ENCODE results near the gene CTDSPL2.
"Not testable (repeated sequence)": the region's sequence is repeated elsewhere in the genome, so short reads cannot be mapped to it uniquely, and the experiment has no call there.

DNA sequence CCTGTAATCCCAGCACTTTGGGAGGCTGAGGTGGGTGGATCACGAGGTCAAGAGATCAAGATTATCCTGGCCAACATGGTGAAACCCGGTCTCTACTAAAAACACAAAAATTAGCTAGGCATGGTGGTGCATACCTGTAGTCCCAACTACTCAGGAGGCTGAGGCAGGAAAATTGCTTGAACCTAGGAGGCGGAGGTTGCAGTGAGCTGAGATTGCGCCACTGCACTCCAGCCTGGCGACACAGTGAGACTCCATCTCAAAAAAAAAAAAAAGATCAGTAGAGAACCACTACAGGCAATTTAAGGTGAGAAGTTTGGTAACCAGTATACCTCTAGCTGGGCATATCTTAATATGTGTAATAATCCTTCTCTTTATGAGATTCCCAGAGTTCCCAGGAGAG is 117.3 kb downstream of the CTDSPL2 start:
- not testable (repeated sequence) for TF ChIP-seq CTCF (IDR thresholded peaks at IDR 0.05; ENCODE audit: insufficient read depth, low read depth, low read length); EZH2 (IDR thresholded peaks at IDR 0.05; ENCODE audit: insufficient read depth, low read length)
